Coronary artery (tissue), 2 donors: ENCODE measurements around the gene MYRIP.

Experiments
- DNase-seq: peaks from one replicate; pipeline ENCODE4 v3.0.0-alpha.2; 2017; ENCODE audit warnings: low spot score
- H3K27ac ChIP-seq, 2 donors: fragments of 200-600 bp; sonication (generic); one replicate each; pipeline ENCODE4 v1.5.1; 2016 to 2019
- H3K4me3 ChIP-seq: fragments of 200-600 bp; sonication (generic); 2 replicates; pipeline ENCODE4 v1.5.1; 2016; ENCODE audit warnings: mild to moderate bottlenecking, moderate library complexity
- TF ChIP-seq, protein P1 (sequence below): fragments of 200-600 bp; sonication (generic); IDR thresholded peaks from one replicate; pipeline ENCODE4 v1.5.1; 2019; ENCODE audit warnings: antibody characterized with exemption

MYRIP gene

DNA sequence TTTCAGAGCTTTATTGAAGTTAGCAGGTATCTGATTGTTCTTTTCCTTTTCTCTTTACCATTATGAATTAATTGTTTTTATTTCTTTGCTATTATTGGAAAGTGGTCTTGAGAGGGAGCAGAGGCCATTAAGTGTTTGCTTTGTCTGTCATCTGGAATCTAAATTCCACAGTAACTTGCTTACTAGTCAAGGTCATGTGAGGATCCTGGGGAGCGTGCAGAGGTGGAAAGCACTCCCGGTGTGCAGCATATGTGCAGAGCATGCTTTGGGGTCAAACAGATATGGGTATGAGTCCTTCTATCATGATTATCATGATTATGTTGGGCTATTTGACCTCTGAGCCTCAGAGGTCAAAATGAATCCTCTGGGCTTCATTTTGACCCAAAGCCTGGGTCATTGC lies 96.4 kb downstream of the MYRIP start:
- DNase-seq: no peak
- no peak overlapping the region for H3K4me3 ChIP-seq

DNA sequence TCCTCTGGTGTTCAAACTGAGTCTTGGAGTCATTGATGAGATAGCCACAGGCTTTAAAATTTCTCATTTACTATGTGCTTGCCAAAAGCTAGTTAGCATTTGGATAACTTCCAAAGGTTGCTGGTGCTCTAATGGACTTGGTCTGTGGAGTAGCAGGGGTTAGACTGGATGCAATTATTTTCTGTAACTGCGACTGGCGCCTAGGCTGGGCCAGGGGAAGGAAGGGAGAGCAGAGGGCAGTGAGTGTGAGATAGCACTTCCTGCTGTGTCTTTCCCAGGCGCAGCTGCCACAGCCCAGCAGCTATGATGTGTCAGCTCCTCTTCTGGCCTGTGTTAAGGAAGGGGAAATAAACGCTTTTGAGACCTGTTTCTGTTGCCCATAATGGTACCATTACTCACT lies 98.6 kb downstream of the MYRIP start:
- DNase-seq: no peak
- Histone ChIP-seq H3K27ac (no peak overlapping the region), H3K4me3 (no peak overlapping the region)
- TF ChIP-seq, protein P1, sequence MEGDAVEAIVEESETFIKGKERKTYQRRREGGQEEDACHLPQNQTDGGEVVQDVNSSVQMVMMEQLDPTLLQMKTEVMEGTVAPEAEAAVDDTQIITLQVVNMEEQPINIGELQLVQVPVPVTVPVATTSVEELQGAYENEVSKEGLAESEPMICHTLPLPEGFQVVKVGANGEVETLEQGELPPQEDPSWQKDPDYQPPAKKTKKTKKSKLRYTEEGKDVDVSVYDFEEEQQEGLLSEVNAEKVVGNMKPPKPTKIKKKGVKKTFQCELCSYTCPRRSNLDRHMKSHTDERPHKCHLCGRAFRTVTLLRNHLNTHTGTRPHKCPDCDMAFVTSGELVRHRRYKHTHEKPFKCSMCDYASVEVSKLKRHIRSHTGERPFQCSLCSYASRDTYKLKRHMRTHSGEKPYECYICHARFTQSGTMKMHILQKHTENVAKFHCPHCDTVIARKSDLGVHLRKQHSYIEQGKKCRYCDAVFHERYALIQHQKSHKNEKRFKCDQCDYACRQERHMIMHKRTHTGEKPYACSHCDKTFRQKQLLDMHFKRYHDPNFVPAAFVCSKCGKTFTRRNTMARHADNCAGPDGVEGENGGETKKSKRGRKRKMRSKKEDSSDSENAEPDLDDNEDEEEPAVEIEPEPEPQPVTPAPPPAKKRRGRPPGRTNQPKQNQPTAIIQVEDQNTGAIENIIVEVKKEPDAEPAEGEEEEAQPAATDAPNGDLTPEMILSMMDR: no peak

More for the DNA sequence above, 96.4 kb downstream of the MYRIP start:
- H3K27ac ChIP-seq: no peak overlapping the region
- TF ChIP-seq, protein P1: no peak

DNA sequence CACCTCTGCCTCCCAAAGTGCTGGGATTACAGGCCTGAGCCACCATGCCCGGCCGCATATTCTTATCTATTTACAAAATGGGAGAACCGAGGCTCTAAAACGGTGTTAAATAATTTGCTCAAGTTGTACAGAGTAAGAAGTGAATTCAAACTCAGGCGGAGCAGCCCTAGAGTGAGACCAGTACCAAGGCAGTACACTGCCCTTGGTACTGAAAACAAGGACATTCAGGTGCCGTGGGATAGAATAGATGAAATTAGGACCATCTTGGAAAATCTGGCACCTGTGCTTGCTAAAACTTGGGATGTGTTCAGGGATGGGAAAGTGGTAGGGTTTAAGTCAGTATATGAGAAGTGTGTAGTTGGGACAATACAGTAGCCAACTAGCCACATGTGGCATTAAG lies 100.7 kb downstream of the MYRIP start:
- TF ChIP-seq, protein P1: no peak
- no peak for DNase-seq
- no peak overlapping the region for H3K4me3 ChIP-seq
- no peak overlapping the region for H3K27ac ChIP-seq

DNA sequence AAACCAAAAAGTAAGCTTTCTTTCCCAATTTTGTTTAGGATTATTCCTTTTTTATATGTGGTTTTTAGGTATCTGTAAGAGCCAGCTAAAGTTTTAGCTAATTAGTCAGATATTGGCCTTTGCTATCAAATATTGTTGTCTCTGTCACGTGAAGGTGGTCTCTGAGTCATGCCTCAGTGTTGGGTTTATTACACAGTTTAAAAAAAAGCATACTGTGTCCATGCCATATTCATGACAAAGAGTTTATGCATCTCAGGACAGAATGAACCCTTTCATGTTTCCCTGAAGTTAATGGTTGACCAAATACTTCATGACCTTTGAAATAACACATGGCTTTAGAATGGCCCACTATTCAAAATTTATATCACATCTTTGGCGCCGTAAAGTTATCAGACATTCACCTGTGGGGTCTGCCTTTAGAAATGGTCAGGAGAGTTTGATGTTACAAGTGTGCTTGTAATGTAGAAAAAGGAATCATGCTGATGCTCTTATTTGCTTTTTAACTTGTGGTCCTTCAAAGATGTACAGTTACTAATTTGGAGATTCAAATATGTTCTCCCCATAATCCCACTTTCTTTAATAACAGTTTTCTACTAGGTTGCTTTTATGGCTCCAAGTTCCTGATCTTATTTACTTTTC lies 101.5 kb downstream of the MYRIP start:
- TF ChIP-seq, protein P1: no peak
- peak overlapping the region; percentile 27 to 65 for H3K27ac ChIP-seq
- no peak overlapping the region for H3K4me3 ChIP-seq
- DNase-seq: no peak

DNA sequence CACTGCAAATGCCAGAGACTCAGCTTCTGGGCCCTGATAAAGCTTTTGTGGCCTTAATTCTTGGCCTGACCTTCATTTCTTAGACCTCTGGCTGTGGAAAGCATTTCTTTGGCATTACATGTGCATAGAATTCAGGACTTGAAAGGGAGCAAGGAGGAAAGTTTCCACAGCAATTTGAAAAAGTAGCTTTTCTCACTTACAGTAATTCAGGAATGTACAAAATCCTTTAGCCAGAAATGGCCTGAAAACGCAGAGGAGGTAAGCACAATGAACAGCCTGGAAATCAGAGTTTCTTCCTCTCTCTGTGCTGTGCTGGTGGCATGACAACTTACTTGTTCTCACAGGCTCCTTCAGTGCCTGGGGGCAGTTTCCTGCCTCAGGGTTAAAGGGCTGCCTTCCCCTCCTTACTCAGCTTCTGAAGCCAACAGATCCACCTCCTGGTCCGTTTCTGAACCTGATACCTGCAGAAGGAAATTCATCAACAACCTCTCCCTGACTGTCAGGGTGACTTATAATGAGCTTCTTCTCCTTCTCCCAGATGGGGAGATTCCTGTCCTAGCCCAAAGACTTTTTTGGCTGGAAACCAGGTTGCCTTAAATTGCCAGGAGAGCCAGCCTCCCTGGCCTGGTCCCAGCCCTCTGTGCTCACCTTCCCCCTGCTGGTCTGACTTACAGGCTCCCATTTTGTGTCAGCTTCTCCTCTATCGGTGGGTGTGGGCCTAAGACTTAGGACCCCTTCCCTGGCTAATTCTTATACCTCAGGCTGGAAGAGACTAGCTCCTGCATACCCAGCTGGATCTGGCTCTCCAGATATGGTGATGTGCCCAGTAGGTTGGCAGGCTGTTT lies 102.3 kb downstream of the MYRIP start:
- TF ChIP-seq, protein P1: no peak
- no peak for DNase-seq
- peak overlapping the region; percentile 27 to 65 for H3K27ac ChIP-seq
- H3K4me3 ChIP-seq: no peak overlapping the region

DNA sequence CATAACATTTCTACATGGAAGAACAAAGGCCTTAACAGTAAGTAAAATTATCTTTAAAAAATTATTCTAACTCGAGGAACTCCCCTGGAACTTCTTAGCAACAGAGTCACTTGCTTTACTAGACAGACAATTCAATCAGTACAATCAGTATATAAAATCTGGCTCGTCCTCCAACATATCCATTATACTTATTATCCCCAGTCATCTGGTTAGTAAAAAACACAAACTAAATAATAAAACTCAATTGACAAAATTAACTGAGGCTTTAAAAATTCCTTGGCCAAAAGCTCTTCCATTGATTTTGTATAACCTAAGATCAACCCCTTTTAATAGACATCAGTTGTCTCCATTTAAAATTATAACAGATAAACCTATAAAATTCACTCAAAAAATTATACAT lies 105.6 kb downstream of the MYRIP start:
- H3K4me3 ChIP-seq: no peak overlapping the region
- DNase-seq: no peak
- no peak overlapping the region for H3K27ac ChIP-seq
- TF ChIP-seq, protein P1: no peak
